Measurements from ENCODE around the gene FKBP4. TPM values are rescaled to one million over a fixed set of nuclear protein-coding genes. Genes with fewer than 3 reads are reported as not detected.
A peak's percentile ranks its signal among the peaks of the same experiment; 100 is the strongest.

Gene FKBP4
- total RNA-seq, 1 donor from 2014 or later = 149 TPM

GRCh38 chr12:2751686-2752085 is 43.1 kb upstream of the FKBP4 start:
- H3K4me1 Mint-ChIP-seq (ENCODE audit: low read depth) = no peaks in the 10 kb centered on the region
- H3K9me3 Mint-ChIP-seq (ENCODE audit: low read depth) = peaks cover 5% of the 10 kb centered on the region
- peaks cover 77% of the 10 kb centered on the region for H3K27me3 Mint-ChIP-seq
- H3K27ac Mint-ChIP-seq = no peak overlapping the region
- H3K4me3 Mint-ChIP-seq (ENCODE audit: low read depth) = no peak overlapping the region
- H3K36me3 Mint-ChIP-seq (ENCODE audit: insufficient read depth) = no peaks in the 10 kb centered on the region
- no peak for TF ChIP-seq CTCF (IDR thresholded peaks at IDR 0.05; ENCODE audit: unreplicated experiment)
- DNase-seq (ENCODE audit: low spot score, unreplicated experiment) = no peak

GRCh38 chr12:2752676-2753371 is 41.9 kb upstream of the FKBP4 start:
- TF ChIP-seq CTCF (IDR thresholded peaks at IDR 0.05; ENCODE audit: unreplicated experiment) = peak; percentile 15
- Mint-ChIP-seq H3K4me3 (ENCODE audit: low read depth) (no peak overlapping the region), H3K27me3 (peaks cover 75% of the 10 kb centered on the region), H3K36me3 (ENCODE audit: insufficient read depth) (no peaks in the 10 kb centered on the region), H3K9me3 (ENCODE audit: low read depth) (no peaks in the 10 kb centered on the region), H3K4me1 (ENCODE audit: low read depth) (no peaks in the 10 kb centered on the region), H3K27ac (no peak overlapping the region)
- DNase-seq (ENCODE audit: low spot score, unreplicated experiment) = peak; percentile 98

GRCh38 chr12:2753536-2753935 is 41.2 kb upstream of the FKBP4 start:
- no peak for TF ChIP-seq CTCF (IDR thresholded peaks at IDR 0.05; ENCODE audit: unreplicated experiment)
- Mint-ChIP-seq H3K36me3 (ENCODE audit: insufficient read depth) (no peaks in the 10 kb centered on the region), H3K4me1 (ENCODE audit: low read depth) (no peaks in the 10 kb centered on the region), H3K4me3 (ENCODE audit: low read depth) (no peak overlapping the region), H3K27me3 (peaks cover 77% of the 10 kb centered on the region), H3K9me3 (ENCODE audit: low read depth) (peaks cover 3% of the 10 kb centered on the region), H3K27ac (no peak overlapping the region)
- DNase-seq (ENCODE audit: low spot score, unreplicated experiment) = no peak

- no peaks in the 10 kb centered on the region for H3K4me1 Mint-ChIP-seq (ENCODE audit: low read depth)
These were observed 40.6 kb upstream of the FKBP4 start for GRCh38 chr12:2754208-2754607.

GRCh38 chr12:2756756-2757155 is 38.0 kb upstream of the FKBP4 start:
- no peak overlapping the region for H3K27ac Mint-ChIP-seq

More at GRCh38 chr12:2754208-2754607, 40.6 kb upstream of the FKBP4 start:
- no peak for DNase-seq (ENCODE audit: low spot score, unreplicated experiment)
- no peak for TF ChIP-seq CTCF (IDR thresholded peaks at IDR 0.05; ENCODE audit: unreplicated experiment)
- Mint-ChIP-seq H3K27me3 (peaks cover 75% of the 10 kb centered on the region), H3K9me3 (ENCODE audit: low read depth) (peaks cover 3% of the 10 kb centered on the region), H3K4me3 (ENCODE audit: low read depth) (no peak overlapping the region), H3K36me3 (ENCODE audit: insufficient read depth) (no peaks in the 10 kb centered on the region), H3K27ac (no peak overlapping the region)

More at GRCh38 chr12:2756756-2757155, 38.0 kb upstream of the FKBP4 start:
- peaks cover 3% of the 10 kb centered on the region for H3K9me3 Mint-ChIP-seq (ENCODE audit: low read depth)
- H3K4me1 Mint-ChIP-seq (ENCODE audit: low read depth) = no peaks in the 10 kb centered on the region
- peaks cover 67% of the 10 kb centered on the region for H3K27me3 Mint-ChIP-seq
- H3K4me3 Mint-ChIP-seq (ENCODE audit: low read depth) = no peak overlapping the region
- H3K36me3 Mint-ChIP-seq (ENCODE audit: insufficient read depth) = no peaks in the 10 kb centered on the region
- TF ChIP-seq CTCF (IDR thresholded peaks at IDR 0.05; ENCODE audit: unreplicated experiment) = no peak
- DNase-seq (ENCODE audit: low spot score, unreplicated experiment) = no peak

All from progenitor cell of endocrine pancreas (in vitro differentiated cells).